MCF 10A (cell line): ENCODE results near the gene CEBPA. TPM values are rescaled to one million over a fixed set of nuclear protein-coding genes. Genes with fewer than 3 reads are reported as not detected.
A peak's percentile ranks its signal among the peaks of the same experiment; 100 is the strongest.

ENCODE experiments used
- Bru-seq: library from RNA; stranded (reverse); fragments of 400-500 nt; gene quantifications from one replicate; lab custom pipeline; 2021; lab: Mats Ljungman, UMichigan
- BruChase-seq, 2 experiments: library from RNA; stranded (reverse); fragments of 400-500 nt; gene quantifications; one replicate each; lab custom pipeline; 2021; lab: Mats Ljungman, UMichigan
- BruUV-seq: library from RNA; stranded (reverse); fragments of 400-500 nt; replicated peaks from 2 replicates; lab custom pipeline; 2021; lab: Mats Ljungman, UMichigan
- CTCF ChIA-PET: fragments of 300-600 bp; sonication (Branson Sonifier 250); formaldehyde crosslinking; extraction: SDS; loops from one replicate; lab custom pipeline; 2021; ENCODE audit warnings: antibody characterized with exemption, inconsistent platforms; lab: Yijun Ruan, JAX
- POLR2A ChIA-PET: fragments of 300-600, 350-650 bp; sonication (Branson Sonifier 250); formaldehyde crosslinking; extraction: SDS; loops from one replicate; lab custom pipeline; 2020; ENCODE audit warnings: antibody characterized with exemption, inconsistent platforms; lab: Yijun Ruan, JAX
- DNase-seq: peaks from one replicate; pipeline ENCODE4 v3.0.0-alpha.2; 2018; ENCODE audit not compliant: unreplicated experiment
- H3K27ac Mint-ChIP-seq: one replicate; pipeline ENCODE4 v1.8.0; 2022; ENCODE audit warnings: mild to moderate bottlenecking, low read depth, mixed read lengths; ENCODE audit not compliant: unreplicated experiment
- H3K27me3 Mint-ChIP-seq: one replicate; pipeline ENCODE4 v1.8.0; 2022; ENCODE audit warnings: mixed read lengths; ENCODE audit not compliant: insufficient read depth, unreplicated experiment
- H3K36me3 Mint-ChIP-seq: one replicate; pipeline ENCODE4 v1.8.0; 2022; ENCODE audit warnings: mild to moderate bottlenecking, moderate library complexity, mixed read lengths; ENCODE audit not compliant: insufficient read depth, unreplicated experiment
- H3K4me1 Mint-ChIP-seq: one replicate; pipeline ENCODE4 v1.8.0; 2022; ENCODE audit warnings: mixed read lengths; ENCODE audit not compliant: insufficient read depth, unreplicated experiment
- H3K4me3 Mint-ChIP-seq: one replicate; pipeline ENCODE4 v1.8.0; 2022; ENCODE audit warnings: mild to moderate bottlenecking, moderate library complexity, mixed read lengths; ENCODE audit not compliant: unreplicated experiment
- H3K9me3 Mint-ChIP-seq: one replicate; pipeline ENCODE4 v1.8.0; 2022; ENCODE audit warnings: mixed read lengths; ENCODE audit not compliant: unreplicated experiment
- intact Hi-C: fragments of 100-400 bp; cut with micrococcal nuclease; formaldehyde crosslinking; loops from 2 replicates; pipeline ENCODE4 v1.14.1; 2022
- long read RNA-seq: library from polyadenylated mRNA; stranded (forward); transcript quantifications from one replicate; pipeline ENCODE4 v2.0.0, GENCODE V29; 2022
- total RNA-seq: library from RNA; stranded (reverse); gene quantifications from 2 replicates; pipeline ENCODE4 v1.2.3, GENCODE V29; 2022
- TF ChIP-seq, protein P1 (sequence below): fragments of 200-600 bp; IDR thresholded peaks from one replicate; pipeline ENCODE4 v1.8.0; 2022; ENCODE audit warnings: antibody characterized with exemption, mild to moderate bottlenecking; ENCODE audit not compliant: unreplicated experiment

Gene CEBPA
- total RNA-seq, result 4.7 and 6.2 TPM in 2 replicates
- Bru-seq, nascent RNA, result percentile 40 among the genes with signal in this experiment
- percentile 48 among the genes with signal in this experiment for BruChase-seq, experiment 1, labeled RNA remaining after a 6-hour chase
- percentile 64 among the genes with signal in this experiment for BruChase-seq, experiment 2, labeled RNA remaining after a 2-hour chase
- long read RNA-seq, transcript CEBPA-201 (1 exons, 2,631 nt), result major isoform, 5 of 5 reads
- long read RNA-seq, partial matches to known transcripts, result 0 of 5 reads
- long read RNA-seq, other reads (novel, unspliced or antisense), result 0 of 5 reads

DNA sequence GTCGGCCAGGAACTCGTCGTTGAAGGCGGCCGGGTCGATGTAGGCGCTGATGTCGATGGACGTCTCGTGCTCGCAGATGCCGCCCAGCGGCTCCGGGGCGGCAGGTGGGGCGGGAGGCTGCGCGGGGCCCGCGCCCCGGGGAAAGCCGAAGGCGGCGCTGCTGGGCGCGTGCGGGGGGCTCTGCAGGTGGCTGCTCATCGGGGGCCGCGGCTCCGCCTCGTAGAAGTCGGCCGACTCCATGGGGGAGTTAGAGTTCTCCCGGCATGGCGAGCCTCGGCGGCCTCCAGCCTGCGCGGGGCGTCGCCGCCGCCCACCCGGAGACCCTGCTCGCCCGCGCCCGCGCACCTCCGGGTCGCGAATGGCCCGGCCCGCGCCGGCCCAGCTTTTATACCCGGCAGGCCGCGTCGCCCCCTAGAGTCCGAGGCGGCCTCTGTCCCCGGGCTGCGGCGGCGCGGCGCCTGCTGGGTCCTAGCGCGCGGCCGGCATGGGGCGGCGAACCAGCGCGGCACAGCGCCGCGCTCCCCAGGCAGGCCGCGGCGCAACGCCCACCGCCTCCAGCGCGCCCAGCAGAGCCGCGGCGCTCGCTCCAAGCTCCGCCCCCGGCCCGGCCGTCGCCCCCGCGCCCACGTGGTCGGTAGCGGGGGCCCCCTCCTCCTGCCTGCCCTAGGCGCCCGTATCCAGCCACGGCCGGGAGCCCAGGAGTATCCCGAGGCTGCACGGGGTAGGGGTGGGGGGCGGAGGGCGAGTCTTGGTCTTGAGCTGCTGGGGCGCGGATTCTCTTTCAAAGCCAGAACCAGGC lies at the start of gene CEBPA:
Gene CEBPA, minus strand, starts transcription at position 360 of the 799 bp plus-strand sequence. Its CDS starts 120 bp downstream, at position 240.
- CTCF ChIA-PET, result interaction anchor here (0.6 to 2.6 kb wide), 22 partner anchors 9 to 887 kb away, joined by 3 to 12 read pairs (median 6); partner anchors contain the start of gene CEBPG
- no peak within 1 kb of the TSS for H3K27ac Mint-ChIP-seq
- POLR2A ChIA-PET, result interaction anchor here (0.6 to 8.3 kb wide), 19 partner anchors 10 to 1431 kb away, joined by 3 to 110 read pairs (median 3); partner anchors contain the start of gene CEBPG
- DNase-seq, result peak; percentile 86
- H3K27me3 Mint-ChIP-seq, result no peaks in the 10 kb centered on the region
- H3K4me1 Mint-ChIP-seq, result no peaks in the 10 kb centered on the region
- H3K4me3 Mint-ChIP-seq, result peak within 1 kb of the TSS; percentile 75
- no TSS peak for BruUV-seq
- TF ChIP-seq, protein P1, sequence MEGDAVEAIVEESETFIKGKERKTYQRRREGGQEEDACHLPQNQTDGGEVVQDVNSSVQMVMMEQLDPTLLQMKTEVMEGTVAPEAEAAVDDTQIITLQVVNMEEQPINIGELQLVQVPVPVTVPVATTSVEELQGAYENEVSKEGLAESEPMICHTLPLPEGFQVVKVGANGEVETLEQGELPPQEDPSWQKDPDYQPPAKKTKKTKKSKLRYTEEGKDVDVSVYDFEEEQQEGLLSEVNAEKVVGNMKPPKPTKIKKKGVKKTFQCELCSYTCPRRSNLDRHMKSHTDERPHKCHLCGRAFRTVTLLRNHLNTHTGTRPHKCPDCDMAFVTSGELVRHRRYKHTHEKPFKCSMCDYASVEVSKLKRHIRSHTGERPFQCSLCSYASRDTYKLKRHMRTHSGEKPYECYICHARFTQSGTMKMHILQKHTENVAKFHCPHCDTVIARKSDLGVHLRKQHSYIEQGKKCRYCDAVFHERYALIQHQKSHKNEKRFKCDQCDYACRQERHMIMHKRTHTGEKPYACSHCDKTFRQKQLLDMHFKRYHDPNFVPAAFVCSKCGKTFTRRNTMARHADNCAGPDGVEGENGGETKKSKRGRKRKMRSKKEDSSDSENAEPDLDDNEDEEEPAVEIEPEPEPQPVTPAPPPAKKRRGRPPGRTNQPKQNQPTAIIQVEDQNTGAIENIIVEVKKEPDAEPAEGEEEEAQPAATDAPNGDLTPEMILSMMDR, result peak; percentile 39
- H3K36me3 Mint-ChIP-seq, result no peaks in the 10 kb centered on the region
- intact Hi-C loops, result loop anchor here (2.0 to 5.0 kb wide), 3 partner anchors 65 to 90 kb away; no protein-coding TSS in a partner anchor
- H3K9me3 Mint-ChIP-seq, result no peaks in the 10 kb centered on the region

DNA sequence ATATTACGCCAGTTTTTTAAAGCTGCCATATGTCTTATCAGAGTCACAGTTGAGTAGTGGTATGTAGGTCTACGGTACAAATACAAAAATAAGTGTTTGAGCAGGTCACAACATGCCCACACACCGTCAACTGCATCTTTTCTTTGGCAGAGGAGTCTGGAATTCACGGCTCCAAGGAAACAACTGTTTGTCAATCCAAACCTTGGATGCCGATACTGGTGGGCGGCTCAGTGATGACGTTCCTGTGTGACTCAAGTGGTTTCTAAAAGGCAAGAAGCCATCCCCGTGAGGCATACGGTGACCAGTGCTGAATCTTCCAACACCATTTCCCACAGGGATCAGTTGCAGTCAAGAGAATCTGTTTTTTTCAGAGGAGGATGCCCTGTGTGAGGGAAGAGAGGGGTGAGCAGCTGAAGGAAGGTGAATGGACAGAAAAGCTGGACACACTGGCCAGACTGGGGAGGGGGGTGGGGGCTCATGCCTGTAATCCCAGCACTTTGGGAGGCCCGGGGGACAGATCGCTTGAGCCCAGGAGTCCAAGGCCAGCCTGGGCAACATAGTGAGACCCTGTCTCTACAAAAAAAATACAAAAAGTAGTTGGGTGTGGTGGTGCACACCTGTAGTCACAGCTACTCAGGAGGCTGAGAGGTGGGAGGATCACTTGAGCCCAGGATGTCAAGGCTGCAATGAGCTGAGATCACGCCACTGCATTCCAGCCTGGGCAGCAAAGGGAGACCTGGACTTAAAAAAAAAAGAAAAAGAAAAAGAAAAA lies 48.4 kb upstream of the CEBPA start:
- TF ChIP-seq, protein P1, result no peak
- BruUV-seq, result TSS peak; percentile 74
- DNase-seq, result peak; percentile 99
- H3K4me3 Mint-ChIP-seq, result peak overlapping the region; percentile 38
- H3K27me3 Mint-ChIP-seq, result no peaks in the 10 kb centered on the region
- H3K4me1 Mint-ChIP-seq, result peaks cover 18% of the 10 kb centered on the region
- H3K9me3 Mint-ChIP-seq, result peaks cover 6% of the 10 kb centered on the region
- peak overlapping the region; percentile 84 for H3K27ac Mint-ChIP-seq
- CTCF ChIA-PET, result interaction anchor here (0.5 to 1.8 kb wide), 6 partner anchors 8 to 116 kb away, joined by 3 to 7 read pairs (median 4); no protein-coding TSS in a partner anchor
- intact Hi-C loops, result loop anchor here (1.0 to 2.0 kb wide), 2 partner anchors 11 to 18 kb away; no protein-coding TSS in a partner anchor
- POLR2A ChIA-PET, result interaction anchor here (0.8 to 5.8 kb wide), 17 partner anchors 9 to 104 kb away, joined by 3 to 59 read pairs (median 5); partner anchors contain the start of genes CEBPA and CEBPG
- H3K36me3 Mint-ChIP-seq, result peaks cover 6% of the 10 kb centered on the region

DNA sequence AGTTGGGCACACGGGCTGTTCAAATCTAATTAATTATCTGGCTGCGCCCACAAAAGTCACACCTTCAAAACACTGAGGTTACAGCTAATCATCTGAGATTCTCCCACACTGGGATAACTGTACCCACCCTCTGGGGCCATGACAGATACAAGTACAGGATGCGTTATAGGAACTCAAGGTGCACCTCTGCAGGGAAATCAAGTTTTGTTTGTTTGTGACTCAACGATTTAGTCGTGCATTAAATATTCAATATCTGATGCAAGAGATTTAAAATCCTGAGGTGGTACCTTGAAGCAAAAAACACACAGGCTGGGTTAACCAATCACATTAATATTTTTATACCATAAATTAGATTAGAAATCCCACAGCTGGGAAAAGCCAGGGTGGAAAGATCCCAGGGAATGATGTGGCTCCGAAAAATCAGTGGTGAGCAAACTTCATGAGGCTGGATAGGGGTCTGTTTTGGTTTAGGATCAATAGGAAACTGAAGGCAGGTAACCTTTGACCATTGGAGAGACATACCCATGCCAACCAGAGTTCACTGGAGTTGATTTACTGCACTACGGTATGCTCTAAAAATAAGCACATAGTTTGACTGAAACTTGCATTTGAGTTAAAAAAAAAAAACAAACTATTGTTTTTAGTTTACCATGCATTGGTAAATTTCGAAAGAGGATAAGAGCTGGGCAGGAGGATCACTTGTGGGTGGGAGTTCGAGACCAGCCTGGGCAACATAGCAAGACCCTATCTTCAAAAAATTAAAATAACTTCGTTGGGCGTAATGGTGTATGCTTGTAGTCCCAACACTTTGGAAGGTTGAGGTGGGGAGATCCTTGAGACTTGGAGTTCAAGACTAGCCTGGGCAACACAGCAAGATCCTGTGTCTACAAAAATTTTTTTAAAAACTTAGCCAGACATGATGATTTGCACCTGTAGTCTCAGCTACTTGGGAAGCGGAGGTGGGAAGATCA lies 47.3 kb upstream of the CEBPA start:
- POLR2A ChIA-PET, result interaction anchor here (0.5 to 5.8 kb wide), 19 partner anchors 8 to 1054 kb away, joined by 3 to 59 read pairs (median 4); partner anchors contain the start of genes CEBPA, CEBPG and PDCD2L
- H3K4me3 Mint-ChIP-seq, result no peak overlapping the region
- peak overlapping the region; percentile 84 for H3K27ac Mint-ChIP-seq
- CTCF ChIA-PET, result interaction anchor here (0.6 to 2.2 kb wide), 8 partner anchors 14 to 1061 kb away, joined by 3 to 9 read pairs (median 4); partner anchors contain the start of gene CEBPA
- peaks cover 6% of the 10 kb centered on the region for H3K36me3 Mint-ChIP-seq
- BruUV-seq, result no TSS peak
- DNase-seq, result no peak
- H3K4me1 Mint-ChIP-seq, result peaks cover 18% of the 10 kb centered on the region
- TF ChIP-seq, protein P1, result no peak
- H3K27me3 Mint-ChIP-seq, result no peaks in the 10 kb centered on the region
- intact Hi-C loops, result loop anchor here (1.0 to 2.0 kb wide), 2 partner anchors 10 to 19 kb away; no protein-coding TSS in a partner anchor
- H3K9me3 Mint-ChIP-seq, result no peaks in the 10 kb centered on the region
